ENCODE measurements around the gene NLE1.
"Not testable (repeated sequence)": the region's sequence is repeated elsewhere in the genome, so short reads cannot be mapped to it uniquely, and the experiment has no call there.

Gene NLE1

DNA sequence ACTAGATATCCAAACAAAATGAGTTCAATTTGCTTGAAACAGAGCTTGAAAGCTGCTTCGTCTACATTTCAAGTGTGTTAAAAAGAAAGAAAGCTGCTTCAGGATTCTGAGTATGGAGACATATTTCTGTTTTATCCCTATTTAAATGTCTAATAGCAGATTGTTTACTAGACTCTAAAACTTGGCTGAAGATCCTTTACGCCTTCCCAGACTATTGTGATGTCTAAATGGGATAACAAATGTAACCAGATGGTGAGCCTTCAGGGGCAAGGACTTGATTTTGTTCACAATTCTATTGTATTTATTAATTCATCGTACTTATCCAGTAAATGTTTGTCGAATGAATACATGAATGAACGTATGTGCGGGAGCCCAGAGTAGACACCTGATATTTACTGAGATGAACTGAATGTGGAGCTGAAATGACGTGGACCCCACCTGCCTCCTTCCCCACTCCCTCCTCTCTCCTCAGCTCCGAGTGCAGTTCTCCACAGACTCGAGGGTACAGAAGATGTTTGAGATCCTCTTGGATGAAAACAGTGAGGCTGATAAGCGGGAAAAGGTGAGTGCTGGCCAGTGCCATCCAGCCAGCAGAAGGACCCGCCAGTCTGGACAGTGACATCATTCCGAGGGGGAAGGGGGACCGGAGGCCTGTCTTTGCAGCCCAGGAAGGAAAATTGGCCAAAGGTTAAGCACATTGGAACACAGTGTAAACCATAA lies 10.5 kb upstream of the NLE1 start:
- FAIRE-seq (no peak), DNase-seq (ENCODE audit: insufficient read length, low spot score) (no peak)
- TF ChIP-seq POLR2A (IDR thresholded peaks at IDR 0.05; ENCODE audit: low read depth, low read length), result no peak

- FAIRE-seq; DNase-seq (ENCODE audit: insufficient read length, low spot score): not testable (repeated sequence)
Observed at GRCh38 chr17:35151080-35151479, 9.0 kb upstream of the NLE1 start.

GRCh38 chr17:35149941-35150340 lies 7.8 kb upstream of the NLE1 start:
- no peak for TF ChIP-seq POLR2A (IDR thresholded peaks at IDR 0.05; ENCODE audit: low read depth, low read length)
- no peak for FAIRE-seq
- DNase-seq (ENCODE audit: insufficient read length, low spot score), result no peak

GRCh38 chr17:35148144-35148543 lies 6.0 kb upstream of the NLE1 start:
- no peak for TF ChIP-seq POLR2A (IDR thresholded peaks at IDR 0.05; ENCODE audit: low read depth, low read length)
- DNase-seq (ENCODE audit: insufficient read length, low spot score) (no peak), FAIRE-seq (no peak)

DNA sequence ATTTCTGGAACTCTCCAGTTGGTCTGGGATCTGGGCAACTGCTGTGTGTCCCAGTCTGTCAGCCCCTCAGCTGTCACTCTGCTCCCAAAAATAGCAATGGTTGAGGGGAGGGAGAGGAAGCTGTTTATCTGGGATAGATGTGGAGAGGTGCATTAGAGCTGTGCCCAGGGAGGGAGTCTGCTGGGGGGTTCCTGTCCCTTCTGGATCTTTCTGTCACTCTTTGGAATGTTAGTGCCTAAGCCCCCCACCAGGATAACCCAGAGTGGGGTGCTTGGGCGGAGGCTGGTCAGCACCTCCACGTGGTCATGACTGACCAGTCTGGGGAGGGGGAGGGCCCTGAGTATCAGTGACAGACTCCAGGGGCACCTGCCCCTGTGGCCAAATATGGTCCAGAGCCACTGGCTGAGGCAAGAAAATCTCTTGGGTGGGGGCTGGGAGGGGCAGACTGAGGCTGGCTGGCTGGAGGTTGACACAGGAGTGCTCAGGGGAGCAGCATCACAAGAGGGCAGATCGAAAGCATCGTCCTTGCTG lies 5.3 kb upstream of the NLE1 start, which contains the start of gene UNC45B:
UNC45B (plus strand) TSS at position 443 of the 531 bp plus-strand sequence. CDS start 447 bp downstream, outside the sequence.
- DNase-seq (ENCODE audit: insufficient read length, low spot score) (no peak), FAIRE-seq (no peak)
- no peak for TF ChIP-seq POLR2A (IDR thresholded peaks at IDR 0.05; ENCODE audit: low read depth, low read length)

DNA sequence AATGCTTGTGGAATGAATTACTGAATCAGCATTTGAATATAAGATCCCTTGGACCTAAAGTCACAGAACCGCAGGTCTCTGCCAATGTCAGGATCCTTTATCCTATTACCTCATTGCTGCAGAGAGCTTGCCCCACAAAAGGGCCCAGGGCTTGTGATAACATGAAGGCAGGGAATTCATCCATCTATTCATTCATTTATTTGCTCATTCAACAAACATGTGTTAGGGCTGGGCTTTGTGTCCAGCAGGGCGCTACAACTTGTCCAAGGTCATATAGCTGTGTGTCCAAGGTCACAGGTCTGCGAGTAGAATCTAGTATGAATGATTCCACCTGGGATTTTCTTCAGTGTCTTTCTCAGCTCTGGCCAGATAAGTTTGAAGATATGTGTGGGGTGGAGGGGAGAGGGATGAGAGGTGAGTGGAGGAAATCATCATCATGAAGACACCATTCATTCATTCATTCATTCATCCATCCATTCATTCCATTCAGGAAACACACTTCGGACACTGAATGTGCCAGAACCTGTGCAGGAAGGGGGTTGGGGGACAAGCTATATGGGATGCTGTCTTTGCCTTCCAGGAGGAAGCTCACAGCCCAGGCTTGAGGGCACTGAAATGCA lies 4.2 kb upstream of the NLE1 start:
- FAIRE-seq (no peak), DNase-seq (ENCODE audit: insufficient read length, low spot score) (no peak)
- TF ChIP-seq POLR2A (IDR thresholded peaks at IDR 0.05; ENCODE audit: low read depth, low read length), result no peak

GRCh38 chr17:35144840-35145239 lies 2.7 kb upstream of the NLE1 start:
- DNase-seq (ENCODE audit: insufficient read length, low spot score), result no peak
- no peak for TF ChIP-seq POLR2A (IDR thresholded peaks at IDR 0.05; ENCODE audit: low read depth, low read length)
- FAIRE-seq, result no peak

- DNase-seq (ENCODE audit: insufficient read length, low spot score) (no peak), FAIRE-seq (no peak)
- no peak for TF ChIP-seq POLR2A (IDR thresholded peaks at IDR 0.05; ENCODE audit: low read depth, low read length)
Observed at GRCh38 chr17:35142467-35142796, 329 bp upstream of the NLE1 start.

GRCh38 chr17:35138218-35138617 lies 3.9 kb downstream of the NLE1 start:
- no peak for DNase-seq (ENCODE audit: insufficient read length, low spot score)
- no peak for FAIRE-seq
- TF ChIP-seq POLR2A (IDR thresholded peaks at IDR 0.05; ENCODE audit: low read depth, low read length), result no peak

DNA sequence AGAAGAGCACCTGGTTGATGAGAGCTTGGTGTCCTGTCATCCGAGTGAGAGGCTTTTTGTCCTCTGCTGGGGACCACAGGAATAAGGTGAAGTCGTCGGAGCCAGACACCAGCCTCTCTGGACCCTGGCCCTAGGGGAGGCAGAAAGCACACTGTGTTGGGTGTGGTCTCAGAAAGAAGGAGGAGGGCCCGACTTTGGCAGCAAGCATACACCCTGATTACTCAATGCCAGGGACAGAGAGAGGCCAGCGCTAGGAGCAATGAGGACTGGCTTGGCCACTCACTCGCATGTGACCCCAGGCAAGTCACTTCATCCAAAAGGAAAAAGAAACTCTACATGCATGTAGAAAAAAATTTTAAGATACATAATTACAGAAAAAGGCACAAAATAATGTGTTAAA lies 6.8 kb downstream of the NLE1 start:
- FAIRE-seq (no peak), DNase-seq (ENCODE audit: insufficient read length, low spot score) (no peak)
- no peak for TF ChIP-seq POLR2A (IDR thresholded peaks at IDR 0.05; ENCODE audit: low read depth, low read length)

- TF ChIP-seq POLR2A (IDR thresholded peaks at IDR 0.05; ENCODE audit: low read depth, low read length), result no peak
- FAIRE-seq (no peak), DNase-seq (ENCODE audit: insufficient read length, low spot score) (no peak)
Observed at GRCh38 chr17:35132816-35133550, 9.1 kb downstream of the NLE1 start.

DNA sequence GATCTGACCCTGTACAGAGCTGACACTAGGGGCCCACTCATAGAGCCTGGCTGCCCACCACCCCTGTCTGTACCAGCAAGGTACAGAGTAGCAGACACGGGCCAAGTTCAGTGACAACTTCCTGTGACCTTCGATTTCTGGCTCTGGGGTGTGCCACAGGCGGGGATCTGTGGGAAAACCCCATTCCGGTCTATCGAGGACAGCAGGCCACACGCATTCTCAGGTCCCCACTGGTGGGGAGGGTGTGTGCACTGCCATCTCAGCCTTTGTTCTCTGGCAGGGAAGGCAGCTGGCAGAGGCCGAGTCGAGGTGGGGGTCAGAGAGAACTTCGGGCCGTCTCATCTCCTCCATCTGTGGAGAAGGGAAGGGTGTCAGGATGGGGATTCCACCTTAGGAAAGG lies 10.0 kb downstream of the NLE1 start:
- no peak for TF ChIP-seq POLR2A (IDR thresholded peaks at IDR 0.05; ENCODE audit: low read depth, low read length)
- DNase-seq (ENCODE audit: insufficient read length, low spot score) (no peak), FAIRE-seq (no peak)

DNA sequence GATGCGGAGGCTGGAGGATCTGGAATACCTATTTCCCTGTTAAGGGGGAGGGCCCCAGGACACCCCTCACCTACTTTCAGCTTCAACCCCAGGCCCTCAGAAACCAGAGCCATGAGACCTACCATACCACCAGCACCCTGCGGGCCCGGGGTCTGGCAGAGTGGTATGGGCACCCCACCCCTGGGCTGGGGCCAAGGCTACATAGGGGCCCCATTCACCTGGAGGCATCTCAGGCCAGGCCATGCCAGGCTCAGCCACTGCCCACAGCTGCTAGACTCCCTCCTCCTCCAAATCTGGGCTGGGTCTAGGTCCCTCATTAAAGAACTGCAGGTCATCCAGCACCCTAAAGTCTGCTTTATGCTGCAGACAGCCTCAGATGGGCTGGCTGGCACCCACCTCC lies 11.7 kb downstream of the NLE1 start:
- DNase-seq (ENCODE audit: insufficient read length, low spot score) (no peak), FAIRE-seq (no peak)
- no peak for TF ChIP-seq POLR2A (IDR thresholded peaks at IDR 0.05; ENCODE audit: low read depth, low read length)

GRCh38 chr17:35129973-35130351 lies 12.1 kb downstream of the NLE1 start:
- DNase-seq (ENCODE audit: insufficient read length, low spot score), result no peak
- FAIRE-seq, result no peak
- no peak for TF ChIP-seq POLR2A (IDR thresholded peaks at IDR 0.05; ENCODE audit: low read depth, low read length)

Measured in H54 (cell line).